Cardiac atrium fibroblast (primary cell): ENCODE data around the gene CD55. TPM values are rescaled to one million over a fixed set of nuclear protein-coding genes. Genes with fewer than 3 reads are reported as not detected.

Source experiments
- total RNA-seq: library from RNA; depleted of rRNA; stranded (reverse); fragments of >200 nt; gene quantifications from 2 replicates; pipeline ENCODE4 v1.2.3, GENCODE V29; 2015

CD55 gene, protein sequence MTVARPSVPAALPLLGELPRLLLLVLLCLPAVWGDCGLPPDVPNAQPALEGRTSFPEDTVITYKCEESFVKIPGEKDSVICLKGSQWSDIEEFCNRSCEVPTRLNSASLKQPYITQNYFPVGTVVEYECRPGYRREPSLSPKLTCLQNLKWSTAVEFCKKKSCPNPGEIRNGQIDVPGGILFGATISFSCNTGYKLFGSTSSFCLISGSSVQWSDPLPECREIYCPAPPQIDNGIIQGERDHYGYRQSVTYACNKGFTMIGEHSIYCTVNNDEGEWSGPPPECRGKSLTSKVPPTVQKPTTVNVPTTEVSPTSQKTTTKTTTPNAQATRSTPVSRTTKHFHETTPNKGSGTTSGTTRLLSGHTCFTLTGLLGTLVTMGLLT
- total RNA-seq: 33.4 and 43.9 TPM in 2 replicates

DNA sequence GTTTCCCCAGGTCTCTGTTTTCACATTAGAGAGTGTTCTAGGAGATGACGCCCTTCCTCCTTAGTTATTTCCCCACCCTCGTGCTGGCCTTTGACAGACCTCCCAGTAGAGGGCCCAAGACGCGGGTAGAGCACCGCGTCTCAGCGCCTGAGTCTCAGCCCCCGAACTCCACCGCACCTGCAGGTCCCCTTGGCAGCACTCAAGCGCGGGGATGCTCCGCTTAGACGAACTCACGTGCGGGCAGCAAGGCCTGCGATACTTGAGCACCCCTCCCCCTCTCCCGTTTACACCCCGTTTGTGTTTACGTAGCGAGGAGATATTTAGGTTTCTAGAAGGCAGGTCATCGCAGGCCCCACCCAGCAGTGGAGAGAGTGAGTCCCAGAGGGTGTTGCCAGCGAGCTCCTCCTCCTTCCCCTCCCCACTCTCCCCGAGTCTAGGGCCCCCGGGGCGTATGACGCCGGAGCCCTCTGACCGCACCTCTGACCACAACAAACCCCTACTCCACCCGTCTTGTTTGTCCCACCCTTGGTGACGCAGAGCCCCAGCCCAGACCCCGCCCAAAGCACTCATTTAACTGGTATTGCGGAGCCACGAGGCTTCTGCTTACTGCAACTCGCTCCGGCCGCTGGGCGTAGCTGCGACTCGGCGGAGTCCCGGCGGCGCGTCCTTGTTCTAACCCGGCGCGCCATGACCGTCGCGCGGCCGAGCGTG lies at the start of gene CD55:
CD55 (plus strand) TSS at position 600 of the 711 bp plus-strand sequence; CDS start at position 688, 88 bp downstream.

Other genes starting within 250 kb of the CD55 start
- gene C4BPB, start 232.8 kb upstream of the CD55 start, total RNA-seq: not detected in 2 replicates
- gene C4BPA, start 217.4 kb upstream of the CD55 start, total RNA-seq: under 0.01 TPM in 1 of 2 replicates, not detected in the other
- not detected in 2 replicates for gene CR2, start 132.7 kb downstream of the CD55 start, total RNA-seq
- gene CR1, start 174.5 kb downstream of the CD55 start, total RNA-seq: not detected in 2 replicates